ENCODE data around the gene PSTK. TPM values are rescaled to one million over a fixed set of nuclear protein-coding genes. Genes with fewer than 3 reads are reported as not detected.

Gene PSTK
- total and polyA plus RNA-seq, 2 of the 13 experiments (the other 11 are each of a cell fraction or from before 2014, with no cell fraction given): 8.2 to 9.3 TPM

DNA sequence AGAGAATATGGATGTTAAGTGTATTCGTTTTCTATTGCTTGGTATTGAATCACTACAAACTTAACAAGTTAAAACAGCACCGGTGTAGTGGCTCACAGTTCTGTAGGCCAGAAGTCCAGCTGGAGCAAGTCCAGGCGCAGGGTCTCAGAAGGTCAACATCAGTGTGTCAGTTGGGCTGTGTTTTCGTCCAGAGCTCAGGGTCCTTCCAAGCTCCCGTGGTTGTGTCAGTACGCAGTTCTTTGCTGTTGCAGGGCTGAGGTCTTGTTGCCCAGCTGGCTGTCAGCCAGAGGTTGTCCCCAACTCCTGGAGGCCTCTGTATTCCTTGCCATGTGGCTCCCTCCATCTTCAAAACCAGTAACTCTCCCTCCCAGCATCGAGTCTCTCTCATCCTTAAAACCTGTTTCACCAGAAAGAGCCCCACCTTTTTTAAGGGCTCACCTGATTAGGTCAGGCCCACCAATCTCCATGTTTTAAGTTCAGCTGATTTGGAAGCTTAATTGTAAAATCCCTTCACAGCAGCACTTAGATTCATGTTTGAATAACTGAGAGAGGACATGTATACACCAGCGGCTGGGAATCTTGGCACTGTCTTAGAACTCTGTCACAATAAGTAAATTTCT lies 55.4 kb downstream of the PSTK start (continued):
- no peak for TF ChIP-seq ZNF318 (CRISPR knock-in tag; IDR thresholded peaks at IDR 0.05)
- TF ChIP-seq, protein P1, sequence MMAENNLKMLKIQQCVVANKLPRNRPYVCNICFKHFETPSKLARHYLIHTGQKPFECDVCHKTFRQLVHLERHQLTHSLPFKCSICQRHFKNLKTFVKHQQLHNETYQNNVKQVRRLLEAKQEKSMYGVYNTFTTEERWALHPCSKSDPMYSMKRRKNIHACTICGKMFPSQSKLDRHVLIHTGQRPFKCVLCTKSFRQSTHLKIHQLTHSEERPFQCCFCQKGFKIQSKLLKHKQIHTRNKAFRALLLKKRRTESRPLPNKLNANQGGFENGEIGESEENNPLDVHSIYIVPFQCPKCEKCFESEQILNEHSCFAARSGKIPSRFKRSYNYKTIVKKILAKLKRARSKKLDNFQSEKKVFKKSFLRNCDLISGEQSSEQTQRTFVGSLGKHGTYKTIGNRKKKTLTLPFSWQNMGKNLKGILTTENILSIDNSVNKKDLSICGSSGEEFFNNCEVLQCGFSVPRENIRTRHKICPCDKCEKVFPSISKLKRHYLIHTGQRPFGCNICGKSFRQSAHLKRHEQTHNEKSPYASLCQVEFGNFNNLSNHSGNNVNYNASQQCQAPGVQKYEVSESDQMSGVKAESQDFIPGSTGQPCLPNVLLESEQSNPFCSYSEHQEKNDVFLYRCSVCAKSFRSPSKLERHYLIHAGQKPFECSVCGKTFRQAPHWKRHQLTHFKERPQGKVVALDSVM (CRISPR knock-in tag; IDR thresholded peaks at IDR 0.05): peak; percentile 40; the same call in 1 of the 2 replicates
- TF ChIP-seq ZSCAN5A (CRISPR knock-in tag; IDR thresholded peaks at IDR 0.05; ENCODE audit: borderline replicate concordance): no peak
- TF ChIP-seq, protein P2, sequence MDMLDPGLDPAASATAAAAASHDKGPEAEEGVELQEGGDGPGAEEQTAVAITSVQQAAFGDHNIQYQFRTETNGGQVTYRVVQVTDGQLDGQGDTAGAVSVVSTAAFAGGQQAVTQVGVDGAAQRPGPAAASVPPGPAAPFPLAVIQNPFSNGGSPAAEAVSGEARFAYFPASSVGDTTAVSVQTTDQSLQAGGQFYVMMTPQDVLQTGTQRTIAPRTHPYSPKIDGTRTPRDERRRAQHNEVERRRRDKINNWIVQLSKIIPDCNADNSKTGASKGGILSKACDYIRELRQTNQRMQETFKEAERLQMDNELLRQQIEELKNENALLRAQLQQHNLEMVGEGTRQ (IDR thresholded peaks at IDR 0.05; ENCODE audit: low read depth, low read length): no peak
- TF ChIP-seq, protein P2 (CRISPR knock-in tag; IDR thresholded peaks at IDR 0.05; ENCODE audit: borderline replicate concordance): no peak
- TF ChIP-seq, protein P3, sequence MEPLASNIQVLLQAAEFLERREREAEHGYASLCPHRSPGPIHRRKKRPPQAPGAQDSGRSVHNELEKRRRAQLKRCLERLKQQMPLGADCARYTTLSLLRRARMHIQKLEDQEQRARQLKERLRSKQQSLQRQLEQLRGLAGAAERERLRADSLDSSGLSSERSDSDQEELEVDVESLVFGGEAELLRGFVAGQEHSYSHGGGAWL (CRISPR knock-in tag; IDR thresholded peaks at IDR 0.05): no peak
- peak; percentile 73; the same call in 1 of the 2 replicates for TF ChIP-seq HDAC1 (CRISPR knock-in tag; IDR thresholded peaks at IDR 0.05)
- TF ChIP-seq FOXK2 (IDR thresholded peaks at IDR 0.05): peak; percentile 46
- peak; percentile 30 for TF ChIP-seq XRCC5 (optimal IDR thresholded peaks at IDR 0.05; ENCODE audit: low read length)
- TF ChIP-seq SALL1 (CRISPR knock-in tag; IDR thresholded peaks at IDR 0.05): peak; percentile 91
- TF ChIP-seq, protein P4, sequence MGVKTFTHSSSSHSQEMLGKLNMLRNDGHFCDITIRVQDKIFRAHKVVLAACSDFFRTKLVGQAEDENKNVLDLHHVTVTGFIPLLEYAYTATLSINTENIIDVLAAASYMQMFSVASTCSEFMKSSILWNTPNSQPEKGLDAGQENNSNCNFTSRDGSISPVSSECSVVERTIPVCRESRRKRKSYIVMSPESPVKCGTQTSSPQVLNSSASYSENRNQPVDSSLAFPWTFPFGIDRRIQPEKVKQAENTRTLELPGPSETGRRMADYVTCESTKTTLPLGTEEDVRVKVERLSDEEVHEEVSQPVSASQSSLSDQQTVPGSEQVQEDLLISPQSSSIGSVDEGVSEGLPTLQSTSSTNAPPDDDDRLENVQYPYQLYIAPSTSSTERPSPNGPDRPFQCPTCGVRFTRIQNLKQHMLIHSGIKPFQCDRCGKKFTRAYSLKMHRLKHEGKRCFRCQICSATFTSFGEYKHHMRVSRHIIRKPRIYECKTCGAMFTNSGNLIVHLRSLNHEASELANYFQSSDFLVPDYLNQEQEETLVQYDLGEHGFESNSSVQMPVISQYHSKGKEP (CRISPR knock-in tag; IDR thresholded peaks at IDR 0.05): no peak
